Effector memory CD8-positive, alpha-beta T cell (primary cell): ENCODE measurements around the gene ABTB2.

Source experiments
- ATAC-seq: fragments of 150-1000 bp; cut with Tn5 transposase; replicated peaks from 2 replicates; pipeline ENCODE4 v1.10.0; 2021; ENCODE audit warnings: mild to moderate bottlenecking, moderate library complexity
- DNase-seq, 3 experiments: peaks; one replicate each; pipeline ENCODE4 v3.0.0; 2021
- H3K27ac Mint-ChIP-seq, 2 donors: one replicate each; pipeline ENCODE4 v1.8.0; 2022; ENCODE audit warnings: mild to moderate bottlenecking in 2 of 2, mixed read lengths in 2 of 2, moderate library complexity in 2 of 2
- H3K27me3 Mint-ChIP-seq, 2 donors: one replicate each; pipeline ENCODE4 v1.8.0; 2022; ENCODE audit warnings: mixed read lengths in 2 of 2
- H3K36me3 Mint-ChIP-seq: one replicate; pipeline ENCODE4 v1.8.0; 2022; ENCODE audit warnings: mild to moderate bottlenecking, moderate library complexity, mixed read lengths; ENCODE audit not compliant: insufficient read depth
- H3K4me1 Mint-ChIP-seq, 2 donors: one replicate each; pipeline ENCODE4 v1.8.0; 2022; ENCODE audit warnings: low read depth in 2 of 2, mixed read lengths in 2 of 2
- H3K4me3 Mint-ChIP-seq, 2 donors: one replicate each; pipeline ENCODE4 v1.8.0; 2022; ENCODE audit warnings: mild to moderate bottlenecking in 2 of 2, mixed read lengths in 2 of 2, moderate library complexity in 2 of 2
- H3K9me3 Mint-ChIP-seq, 2 donors: one replicate each; pipeline ENCODE4 v1.8.0; 2022; ENCODE audit warnings: mixed read lengths in 2 of 2

Gene ABTB2

GRCh38 chr11:34332524-34332923 lies 25.3 kb downstream of the ABTB2 start:
- H3K27me3 Mint-ChIP-seq = peaks cover 22 to 38% of the 10 kb centered on the region in 2 donors
- H3K4me1 Mint-ChIP-seq = no peaks in the 10 kb centered on the region
- ATAC-seq = no peak
- no peak overlapping the region for H3K27ac Mint-ChIP-seq
- DNase-seq = no peak
- no peak overlapping the region for H3K4me3 Mint-ChIP-seq
- no peaks in the 10 kb centered on the region for H3K9me3 Mint-ChIP-seq
- H3K36me3 Mint-ChIP-seq = peaks cover 3% of the 10 kb centered on the region

- no peak overlapping the region for H3K4me3 Mint-ChIP-seq
- no peak for DNase-seq
- H3K9me3 Mint-ChIP-seq = no peaks in the 10 kb centered on the region
- no peaks in the 10 kb centered on the region for H3K4me1 Mint-ChIP-seq
- no peak for ATAC-seq
- no peak overlapping the region for H3K27ac Mint-ChIP-seq
- H3K36me3 Mint-ChIP-seq = peaks cover 3% of the 10 kb centered on the region
- H3K27me3 Mint-ChIP-seq = peaks cover 22 to 38% of the 10 kb centered on the region in 2 donors
Observed at GRCh38 chr11:34331736-34332135, 26.1 kb downstream of the ABTB2 start.

- Mint-ChIP-seq H3K36me3 (peaks cover 3% of the 10 kb centered on the region), H3K4me3 (no peak overlapping the region), H3K4me1 (no peaks in the 10 kb centered on the region), H3K27ac (no peak overlapping the region), H3K9me3 (no peaks in the 10 kb centered on the region), H3K27me3 (peaks cover 22 to 38% of the 10 kb centered on the region in 2 donors)
- DNase-seq (no peak), ATAC-seq (no peak)
Observed at GRCh38 chr11:34331329-34331728, 26.5 kb downstream of the ABTB2 start.

GRCh38 chr11:34330653-34331052 lies 27.2 kb downstream of the ABTB2 start:
- H3K27ac Mint-ChIP-seq = no peak overlapping the region

GRCh38 chr11:34329876-34330275 lies 27.9 kb downstream of the ABTB2 start:
- Mint-ChIP-seq H3K36me3 (peaks cover 3% of the 10 kb centered on the region), H3K4me3 (no peak overlapping the region), H3K4me1 (no peaks in the 10 kb centered on the region), H3K9me3 (no peaks in the 10 kb centered on the region), H3K27me3 (peaks cover 27 to 42% of the 10 kb centered on the region in 2 donors), H3K27ac (no peak overlapping the region)
- ATAC-seq (no peak), DNase-seq (no peak)

More at GRCh38 chr11:34330653-34331052, 27.2 kb downstream of the ABTB2 start:
- H3K4me3 Mint-ChIP-seq = no peak overlapping the region
- no peaks in the 10 kb centered on the region for H3K4me1 Mint-ChIP-seq
- H3K27me3 Mint-ChIP-seq = peaks cover 22 to 38% of the 10 kb centered on the region in 2 donors
- no peak for ATAC-seq
- no peak for DNase-seq
- no peaks in the 10 kb centered on the region for H3K9me3 Mint-ChIP-seq
- peaks cover 3% of the 10 kb centered on the region for H3K36me3 Mint-ChIP-seq

- Mint-ChIP-seq H3K27me3 (peaks cover 28 to 50% of the 10 kb centered on the region in 2 donors), H3K27ac (no peak overlapping the region), H3K4me1 (no peaks in the 10 kb centered on the region), H3K9me3 (no peaks in the 10 kb centered on the region), H3K4me3 (no peak overlapping the region), H3K36me3 (peaks cover 6% of the 10 kb centered on the region)
- no peak for DNase-seq
- no peak for ATAC-seq
Observed at GRCh38 chr11:34328632-34328910, 29.2 kb downstream of the ABTB2 start.

GRCh38 chr11:34327804-34328631 lies 29.8 kb downstream of the ABTB2 start:
- DNase-seq = no peak
- H3K27ac Mint-ChIP-seq = no peak overlapping the region
- H3K4me3 Mint-ChIP-seq = no peak overlapping the region
- H3K9me3 Mint-ChIP-seq = no peaks in the 10 kb centered on the region
- no peaks in the 10 kb centered on the region for H3K4me1 Mint-ChIP-seq
- ATAC-seq = no peak
- H3K36me3 Mint-ChIP-seq = peaks cover 6% of the 10 kb centered on the region
- H3K27me3 Mint-ChIP-seq = peaks cover 28 to 53% of the 10 kb centered on the region in 2 donors

GRCh38 chr11:34324466-34324865 lies 33.3 kb downstream of the ABTB2 start:
- Mint-ChIP-seq H3K27ac (no peak overlapping the region), H3K36me3 (peaks cover 6% of the 10 kb centered on the region), H3K4me3 (no peak overlapping the region), H3K9me3 (no peaks in the 10 kb centered on the region), H3K27me3 (peaks cover 17 to 26% of the 10 kb centered on the region in 2 donors), H3K4me1 (no peaks in the 10 kb centered on the region)
- no peak for DNase-seq
- ATAC-seq = no peak

GRCh38 chr11:34323601-34324000 lies 34.2 kb downstream of the ABTB2 start:
- no peak for DNase-seq
- H3K27ac Mint-ChIP-seq = no peak overlapping the region
- H3K4me3 Mint-ChIP-seq = no peak overlapping the region
- peaks cover 11 to 18% of the 10 kb centered on the region in 2 donors for H3K27me3 Mint-ChIP-seq
- no peak for ATAC-seq
- H3K4me1 Mint-ChIP-seq = no peaks in the 10 kb centered on the region
- H3K9me3 Mint-ChIP-seq = no peaks in the 10 kb centered on the region
- H3K36me3 Mint-ChIP-seq = peaks cover 3% of the 10 kb centered on the region

GRCh38 chr11:34318111-34319037 lies 39.4 kb downstream of the ABTB2 start:
- Mint-ChIP-seq H3K27ac (no peak overlapping the region), H3K4me1 (no peaks in the 10 kb centered on the region), H3K36me3 (peaks cover 9% of the 10 kb centered on the region), H3K9me3 (no peaks in the 10 kb centered on the region), H3K27me3 (peaks cover 5 to 19% of the 10 kb centered on the region in 2 donors), H3K4me3 (no peak overlapping the region)
- no peak for ATAC-seq
- no peak for DNase-seq

- ATAC-seq (no peak), DNase-seq (no peak)
- Mint-ChIP-seq H3K27me3 (peaks cover 5 to 14% of the 10 kb centered on the region in 2 donors), H3K4me1 (no peaks in the 10 kb centered on the region), H3K36me3 (peaks cover 9% of the 10 kb centered on the region), H3K9me3 (no peaks in the 10 kb centered on the region), H3K4me3 (no peak overlapping the region), H3K27ac (no peak overlapping the region)
Observed at GRCh38 chr11:34317666-34318065, 40.1 kb downstream of the ABTB2 start.

- Mint-ChIP-seq H3K27ac (no peak overlapping the region), H3K4me1 (no peaks in the 10 kb centered on the region), H3K9me3 (no peaks in the 10 kb centered on the region), H3K36me3 (peaks cover 9% of the 10 kb centered on the region), H3K27me3 (peaks cover 5 to 14% of the 10 kb centered on the region in 2 donors), H3K4me3 (no peak overlapping the region)
- no peak for DNase-seq
- ATAC-seq = no peak
Observed at GRCh38 chr11:34317036-34317360, 40.8 kb downstream of the ABTB2 start.

GRCh38 chr11:34316347-34317035 lies 41.3 kb downstream of the ABTB2 start:
- Mint-ChIP-seq H3K9me3 (no peaks in the 10 kb centered on the region), H3K36me3 (peaks cover 9% of the 10 kb centered on the region), H3K27me3 (peaks cover 5 to 14% of the 10 kb centered on the region in 2 donors), H3K4me1 (no peaks in the 10 kb centered on the region), H3K27ac (no peak overlapping the region), H3K4me3 (no peak overlapping the region)
- DNase-seq (no peak), ATAC-seq (no peak)
